Measurements from ENCODE around the gene NIPAL4. TPM values are rescaled to one million over a fixed set of nuclear protein-coding genes. Genes with fewer than 3 reads are reported as not detected.

NIPAL4 gene
- total RNA-seq, 1 donor from 2014 or later, result not detected

Other genes with a start within 250 kb of the NIPAL4 start
- gene CYFIP2, start 194.1 kb upstream of the NIPAL4 start, total RNA-seq, result 33.3 TPM
- 9.3 TPM for gene ADAM19, start 115.6 kb downstream of the NIPAL4 start, total RNA-seq
- gene SOX30, start 192.2 kb downstream of the NIPAL4 start, total RNA-seq, result not detected
- gene C5orf52, start 211.3 kb downstream of the NIPAL4 start, total RNA-seq, result not detected